Peyer's patch (tissue), 4 donors: Measurements from ENCODE around the gene NDUFS6. TPM values are rescaled to one million over a fixed set of nuclear protein-coding genes. Genes with fewer than 3 reads are reported as not detected.

Experiments
- DNase-seq, 3 donors: peaks; one replicate each; pipeline ENCODE4 v3.0.0-alpha.2; 2017 to 2019
- H3K27ac ChIP-seq, 4 donors: fragments of 200-600 bp; sonication (generic); one replicate each; pipeline ENCODE4 v1.5.1; 2016 to 2019
- H3K27me3 ChIP-seq, 2 donors: fragments of 200-600 bp; sonication (generic); one replicate each; pipeline ENCODE4 v1.5.1; 2019
- H3K36me3 ChIP-seq, 3 donors: fragments of 200-600 bp; sonication (generic); one replicate each; pipeline ENCODE4 v1.5.1; 2016 to 2019
- H3K4me1 ChIP-seq, 4 donors: fragments of 200-600 bp; sonication (generic); one replicate each; pipeline ENCODE4 v1.5.1; 2016 to 2019
- H3K4me3 ChIP-seq, 4 donors: fragments of 200-600 bp; sonication (generic); 1 replicate in 3 of 4; 2 replicates in 1 of 4; pipeline ENCODE4 v1.5.1; 2016 to 2019; ENCODE audit warnings: mild to moderate bottlenecking in 1 of 4
- H3K9me3 ChIP-seq, 4 donors: fragments of 200-600 bp; sonication (generic); one replicate each; pipeline ENCODE4 v1.5.1; 2016 to 2019; ENCODE audit warnings: mild to moderate bottlenecking in 1 of 4
- CTCF ChIP-seq, 6 experiments: fragments of 450-650 bp in 4 of 6; fragments of 200-600 bp in 2 of 6; sonication (generic) in 1 of 6; IDR thresholded peaks; one replicate each; pipeline ENCODE4 v1.5.1; 2017 to 2019; ENCODE audit warnings: antibody characterized with exemption in 6 of 6, mild to moderate bottlenecking in 3 of 6, moderate library complexity in 1 of 6
- POLR2A ChIP-seq, 2 donors: fragments of 450-650 bp; IDR thresholded peaks; one replicate each; pipeline ENCODE4 v1.5.1; 2017; ENCODE audit warnings: antibody characterized with exemption in 2 of 2, mild to moderate bottlenecking in 2 of 2, moderate library complexity in 2 of 2
- total RNA-seq, 4 donors: library from RNA; depleted of rRNA; stranded (reverse); fragments of >200 nt; gene quantifications; one replicate each; pipeline ENCODE4 v1.1.0, GENCODE V29; 2016

The NDUFS6 gene
- total RNA-seq, 4 donors from 2014 or later, result 27.4 to 86.5 (median 47.6) TPM

- Histone ChIP-seq H3K27ac (no peak overlapping the region), H3K36me3 (no peaks in the 10 kb centered on the region), H3K4me1 (no peaks in the 10 kb centered on the region), H3K27me3 (no peaks in the 10 kb centered on the region), H3K4me3 (no peak overlapping the region), H3K9me3 (no peaks in the 10 kb centered on the region)
- no peak for TF ChIP-seq POLR2A (IDR thresholded peaks at IDR 0.05)
- no peak for TF ChIP-seq CTCF (IDR thresholded peaks at IDR 0.05)
- DNase-seq, result no peak
These were observed 54.4 kb downstream of the NDUFS6 start for GRCh38 chr5:1855596-1855995.

- TF ChIP-seq CTCF (IDR thresholded peaks at IDR 0.05) (no peak), POLR2A (IDR thresholded peaks at IDR 0.05) (no peak)
- no peak for DNase-seq
- Histone ChIP-seq H3K4me1 (no peaks in the 10 kb centered on the region), H3K9me3 (no peaks in the 10 kb centered on the region), H3K27ac (no peak overlapping the region), H3K36me3 (no peaks in the 10 kb centered on the region), H3K4me3 (no peak overlapping the region), H3K27me3 (no peaks in the 10 kb centered on the region)
These were observed 55.5 kb downstream of the NDUFS6 start for GRCh38 chr5:1856596-1857255.

GRCh38 chr5:1857256-1857600 lies 56.0 kb downstream of the NDUFS6 start:
- Histone ChIP-seq H3K4me1 (no peaks in the 10 kb centered on the region), H3K27ac (no peak overlapping the region), H3K36me3 (no peaks in the 10 kb centered on the region), H3K9me3 (no peaks in the 10 kb centered on the region), H3K27me3 (no peaks in the 10 kb centered on the region), H3K4me3 (no peak overlapping the region)
- TF ChIP-seq POLR2A (IDR thresholded peaks at IDR 0.05), result no peak
- no peak for TF ChIP-seq CTCF (IDR thresholded peaks at IDR 0.05)
- DNase-seq, result no peak

GRCh38 chr5:1858436-1858835 lies 57.2 kb downstream of the NDUFS6 start:
- DNase-seq, result no peak
- Histone ChIP-seq H3K27me3 (no peaks in the 10 kb centered on the region), H3K27ac (no peak overlapping the region), H3K4me1 (no peaks in the 10 kb centered on the region), H3K36me3 (no peaks in the 10 kb centered on the region), H3K9me3 (no peaks in the 10 kb centered on the region), H3K4me3 (no peak overlapping the region)
- TF ChIP-seq CTCF (IDR thresholded peaks at IDR 0.05) (no peak), POLR2A (IDR thresholded peaks at IDR 0.05) (no peak)

DNA sequence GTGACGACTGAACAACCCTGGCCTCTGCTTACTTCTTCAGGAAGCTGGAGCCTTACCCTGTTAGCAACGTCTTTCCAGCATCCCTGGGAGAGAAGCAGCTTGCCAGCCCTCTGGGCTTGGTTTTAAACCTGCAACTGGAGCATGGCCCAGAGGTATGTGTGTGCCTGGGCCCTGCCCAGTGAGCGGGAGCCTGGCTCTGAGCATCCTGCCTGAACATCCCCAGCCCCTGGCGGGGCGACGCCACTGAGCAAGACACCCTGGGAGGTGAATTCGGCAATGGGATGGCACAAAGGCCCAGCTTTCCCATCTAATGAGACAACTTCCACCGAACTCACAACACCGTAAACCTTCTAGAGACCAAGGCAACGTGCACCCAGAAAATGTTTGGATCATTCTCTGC lies 57.9 kb downstream of the NDUFS6 start:
- Histone ChIP-seq H3K27me3 (no peaks in the 10 kb centered on the region), H3K4me3 (no peak overlapping the region), H3K27ac (no peak overlapping the region), H3K4me1 (no peaks in the 10 kb centered on the region), H3K36me3 (no peaks in the 10 kb centered on the region), H3K9me3 (no peaks in the 10 kb centered on the region)
- no peak for DNase-seq
- TF ChIP-seq CTCF (IDR thresholded peaks at IDR 0.05) (no peak), POLR2A (IDR thresholded peaks at IDR 0.05) (no peak)
